Stimulated activated CD4-positive, alpha-beta T cell treated with anti-CD3 and anti-CD28 coated beads, Interleukin-15, amount 100 ng/mL, for 24 hours (primary cell): ENCODE data around the gene PRDM12.

Experiments used
- DNase-seq: peaks from one replicate; pipeline ENCODE4 v3.0.0-alpha.2; 2020

PRDM12 gene

GRCh38 chr9:130693101-130693425 lies 28.7 kb downstream of the PRDM12 start:
- DNase-seq = no peak

GRCh38 chr9:130693426-130694191 lies 29.2 kb downstream of the PRDM12 start, which contains the start of gene EXOSC2:
EXOSC2 (plus strand) TSS chr9:130693780; CDS start chr9:130693792, 12 bp downstream.
- peak; percentile 99 for DNase-seq

- DNase-seq = no peak
Measured at GRCh38 chr9:130694205-130694604, 29.8 kb downstream of the PRDM12 start.

GRCh38 chr9:130696139-130696650 lies 31.8 kb downstream of the PRDM12 start:
- DNase-seq = no peak

- DNase-seq = no peak
Measured at GRCh38 chr9:130696996-130697395, 32.6 kb downstream of the PRDM12 start.

- DNase-seq = no peak
Measured at GRCh38 chr9:130698514-130698913, 34.1 kb downstream of the PRDM12 start.

GRCh38 chr9:130699047-130699446 lies 34.7 kb downstream of the PRDM12 start:
- no peak for DNase-seq

- peak; percentile 80 for DNase-seq
Measured at GRCh38 chr9:130701059-130702022, 36.9 kb downstream of the PRDM12 start.

- DNase-seq = no peak
Measured at GRCh38 chr9:130703501-130703900, 39.1 kb downstream of the PRDM12 start.

GRCh38 chr9:130707225-130707976 lies 43.0 kb downstream of the PRDM12 start:
- DNase-seq = peak; percentile 81

- no peak for DNase-seq
Measured at GRCh38 chr9:130710822-130711352, 46.5 kb downstream of the PRDM12 start.

GRCh38 chr9:130711469-130711868 lies 47.1 kb downstream of the PRDM12 start:
- DNase-seq = no peak

GRCh38 chr9:130712564-130713285 lies 48.3 kb downstream of the PRDM12 start:
- peak; percentile 98 for DNase-seq

- DNase-seq = peak; percentile 31
Measured at GRCh38 chr9:130713286-130713960, 49.0 kb downstream of the PRDM12 start.

GRCh38 chr9:130714586-130715110 lies 50.3 kb downstream of the PRDM12 start:
- DNase-seq = no peak

- no peak for DNase-seq
Measured at GRCh38 chr9:130715270-130715669, 50.9 kb downstream of the PRDM12 start.

- no peak for DNase-seq
Measured at GRCh38 chr9:130718562-130718961, 54.2 kb downstream of the PRDM12 start.

GRCh38 chr9:130720762-130721161 lies 56.4 kb downstream of the PRDM12 start:
- no peak for DNase-seq

GRCh38 chr9:130728721-130729120 lies 64.3 kb downstream of the PRDM12 start:
- DNase-seq = no peak

- no peak for DNase-seq
Measured at GRCh38 chr9:130729145-130729544, 64.8 kb downstream of the PRDM12 start.

- no peak for DNase-seq
Measured at GRCh38 chr9:130731355-130731754, 67.0 kb downstream of the PRDM12 start.
